CD4-positive, alpha-beta T cell treated with Interferon gamma for 1 hour (primary cell): ENCODE measurements around the gene ATG9A.

Experiments used
- DNase-seq: peaks from one replicate; pipeline ENCODE4 v3.0.0-alpha.2; 2020

The ATG9A gene

GRCh38 chr2:219175928-219176817 lies 53.3 kb downstream of the ATG9A start:
- DNase-seq: peak; percentile 64

- DNase-seq: no peak
Observed at GRCh38 chr2:219175486-219175885, 54.0 kb downstream of the ATG9A start.

- DNase-seq: no peak
Observed at GRCh38 chr2:219174801-219175200, 54.6 kb downstream of the ATG9A start.

- DNase-seq: no peak
Observed at GRCh38 chr2:219174146-219174545, 55.3 kb downstream of the ATG9A start.

GRCh38 chr2:219173176-219173575 lies 56.3 kb downstream of the ATG9A start:
- no peak for DNase-seq

GRCh38 chr2:219172231-219173154 lies 56.9 kb downstream of the ATG9A start:
- no peak for DNase-seq

- DNase-seq: no peak
Observed at GRCh38 chr2:219171231-219171651, 58.2 kb downstream of the ATG9A start.

GRCh38 chr2:219169930-219170654 lies 59.3 kb downstream of the ATG9A start, which contains the start of gene SLC23A3:
TSS of gene SLC23A3 (minus strand) at chr2:219170029. CDS start at chr2:219169984, 45 bp downstream.
- no peak for DNase-seq
